T-helper 2 cell treated with Interferon-gamma antibody and Interleukin-4, amounts not matched to agents 100 ng/mL and 5 ng/mL, for 36 hours (primary cell): ENCODE measurements around the gene TMED4. TPM values are rescaled to one million over a fixed set of nuclear protein-coding genes. Genes with fewer than 3 reads are reported as not detected.
"Not testable (repeated sequence)": the region's sequence is repeated elsewhere in the genome, so short reads cannot be mapped to it uniquely, and the experiment has no call there.

ENCODE experiments used
- intact Hi-C: fragments of 100-400 bp; cut with micrococcal nuclease; formaldehyde crosslinking; loops from one replicate; pipeline ENCODE4 v1.15.1; 2023
- total RNA-seq: library from RNA; stranded (reverse); gene quantifications from 2 replicates; pipeline ENCODE4 v1.2.3, GENCODE V29; 2022

TMED4 gene
- total RNA-seq, 1 donor from 2014 or later, result 64.5 TPM

DNA sequence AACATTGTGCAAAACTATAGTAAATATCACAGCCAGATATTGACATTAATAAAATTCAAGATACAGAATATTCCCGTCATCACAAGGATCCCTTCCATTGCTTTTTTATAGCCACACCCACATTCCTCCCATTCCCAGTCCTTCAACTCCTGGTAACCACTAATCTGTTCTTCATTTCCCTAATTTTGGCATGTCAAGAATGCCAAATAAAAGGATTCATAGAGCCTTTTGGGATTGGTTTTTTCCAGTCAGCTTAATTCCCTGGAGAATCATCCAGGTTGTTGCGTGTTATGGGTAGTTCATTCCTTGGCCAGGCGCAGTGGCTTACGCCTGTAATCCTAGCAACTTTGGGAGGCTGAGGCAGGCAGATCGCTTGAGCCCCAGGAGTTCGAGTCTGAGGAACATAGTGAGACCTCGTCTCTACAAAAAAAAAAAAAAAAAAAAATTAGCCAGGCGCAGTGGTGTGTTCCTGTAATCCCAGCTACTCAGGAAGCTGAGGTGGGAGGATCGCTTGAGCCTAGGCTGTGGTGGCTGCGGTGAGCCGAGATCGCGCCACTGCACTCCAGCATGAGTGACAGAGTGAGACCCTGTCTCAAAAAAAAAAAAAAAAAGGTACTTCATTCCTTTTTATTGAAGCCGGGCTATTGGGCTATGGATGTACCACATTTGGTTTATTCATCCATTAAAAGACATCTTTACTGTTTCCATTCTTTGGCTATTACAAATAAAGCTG lies 27.1 kb upstream of the TMED4 start:
- intact Hi-C loops, result loop anchor here (5.0 kb wide), 1 partner anchor 368 kb away; the partner anchor contains the start of gene MYO1G

- intact Hi-C loops, result loop anchor here (1.0 to 5.0 kb wide), 3 partner anchors 15 to 370 kb away; partner anchors contain the start of gene MYO1G
Observed at GRCh38 chr7:44607141-44608068, 25.4 kb upstream of the TMED4 start.

GRCh38 chr7:44606341-44607140 lies 24.5 kb upstream of the TMED4 start, which contains the start of gene OGDH:
OGDH (plus strand) TSS chr7:44606627; CDS start chr7:44624344, 17,717 bp downstream.
- intact Hi-C loops, result loop anchor here (1.0 to 5.0 kb wide), 11 partner anchors 16 to 421 kb away; partner anchors contain the start of genes H2AZ2, MYO1G, NUDCD3 and PPIA

DNA sequence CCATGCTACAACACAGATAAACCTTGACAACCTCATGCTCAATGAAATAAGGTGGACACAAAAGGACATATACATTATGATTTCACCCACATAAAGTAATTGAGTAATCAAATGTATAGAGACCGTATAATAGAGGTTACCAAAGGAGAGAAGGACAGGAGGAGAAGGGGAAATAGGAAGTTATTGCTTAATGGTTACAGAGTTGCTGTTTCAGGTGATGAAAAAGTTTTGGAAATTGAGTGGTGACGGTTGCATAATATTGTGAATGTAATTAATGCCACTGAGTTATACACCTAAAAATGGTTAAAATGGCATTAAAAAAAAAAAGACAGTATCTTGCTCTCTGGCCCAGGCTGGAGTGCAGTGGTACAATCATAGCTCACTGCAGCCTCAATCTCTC lies 22.9 kb upstream of the TMED4 start:
- intact Hi-C loops, result loop anchor here (5.0 kb wide), 1 partner anchor 372 kb away; the partner anchor contains the start of gene MYO1G

GRCh38 chr7:44603193-44603592 lies 21.2 kb upstream of the TMED4 start:
- intact Hi-C loops, result no loop called here

DNA sequence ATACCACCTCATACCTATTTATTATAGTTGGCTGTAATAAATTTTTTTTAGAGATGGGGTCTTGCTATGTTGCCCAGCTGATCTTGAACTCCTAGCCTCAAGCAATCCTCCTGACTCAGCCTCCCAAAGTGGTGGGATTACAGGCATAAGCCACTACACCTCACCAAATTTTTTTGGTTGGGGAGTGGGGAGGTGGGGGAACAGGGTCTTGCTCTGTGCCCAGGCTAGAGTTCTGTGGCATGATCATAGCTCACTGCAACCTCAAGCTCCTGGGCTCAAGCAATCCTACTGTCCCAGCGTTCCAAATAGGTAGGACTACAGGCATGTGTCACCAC lies 20.5 kb upstream of the TMED4 start:
- intact Hi-C loops, result no loop called here

DNA sequence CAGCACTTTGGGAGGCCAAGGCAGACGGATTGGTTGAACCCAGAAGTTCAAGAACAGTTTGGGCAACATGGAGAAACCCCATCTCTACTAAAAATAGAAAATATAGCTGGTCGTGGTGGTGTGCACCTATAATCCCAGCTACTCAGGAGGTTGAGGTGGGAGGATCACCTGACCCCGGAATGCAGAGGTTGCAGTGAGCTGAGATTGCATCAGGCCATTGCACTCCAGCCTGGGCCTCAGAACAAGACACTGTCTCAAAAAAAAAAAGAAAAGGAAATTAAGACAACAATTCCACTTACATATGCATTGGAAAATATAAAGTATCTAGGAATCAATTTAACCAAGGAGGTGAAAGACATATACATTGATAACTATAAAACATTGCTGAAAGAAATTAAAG lies 17.2 kb upstream of the TMED4 start:
- intact Hi-C loops, result no loop called here

- intact Hi-C loops, result not testable (repeated sequence)
Observed at GRCh38 chr7:44597181-44597580, 15.2 kb upstream of the TMED4 start.

DNA sequence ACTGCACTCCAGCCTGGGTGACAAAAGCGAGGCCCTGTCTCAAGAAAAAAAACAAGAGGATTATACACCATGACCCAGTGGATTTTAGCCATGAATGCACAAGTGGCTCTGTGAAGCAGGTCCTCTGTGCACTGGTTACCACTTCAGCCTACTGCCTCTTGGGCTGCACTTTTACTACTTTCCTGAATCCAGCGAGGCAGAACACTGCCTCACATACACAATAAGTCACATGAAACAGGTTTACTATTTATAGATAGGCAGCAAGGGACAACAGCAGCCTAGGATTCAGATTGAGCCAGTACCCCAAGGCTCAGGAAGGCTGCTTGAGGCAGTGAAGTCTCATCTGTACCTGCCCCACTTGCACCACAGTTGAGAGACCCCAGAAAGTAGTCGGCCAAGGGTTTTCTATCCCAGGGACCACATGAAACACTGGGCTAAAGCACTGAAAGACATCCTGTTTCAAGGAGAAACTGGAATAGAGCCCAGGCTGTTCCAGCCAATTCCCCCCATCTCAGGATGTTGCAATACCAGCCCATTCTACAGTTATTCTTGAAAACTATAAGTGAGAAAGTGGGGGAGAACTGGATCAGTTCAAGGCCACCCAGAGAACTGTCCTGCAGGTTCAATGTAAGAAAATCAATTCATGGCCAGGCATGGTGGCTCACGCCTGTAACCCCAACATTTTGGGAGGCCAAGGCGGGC lies 14.1 kb upstream of the TMED4 start:
- intact Hi-C loops, result no loop called here

- intact Hi-C loops, result no loop called here
Observed at GRCh38 chr7:44590910-44591309, 8.9 kb upstream of the TMED4 start.

DNA sequence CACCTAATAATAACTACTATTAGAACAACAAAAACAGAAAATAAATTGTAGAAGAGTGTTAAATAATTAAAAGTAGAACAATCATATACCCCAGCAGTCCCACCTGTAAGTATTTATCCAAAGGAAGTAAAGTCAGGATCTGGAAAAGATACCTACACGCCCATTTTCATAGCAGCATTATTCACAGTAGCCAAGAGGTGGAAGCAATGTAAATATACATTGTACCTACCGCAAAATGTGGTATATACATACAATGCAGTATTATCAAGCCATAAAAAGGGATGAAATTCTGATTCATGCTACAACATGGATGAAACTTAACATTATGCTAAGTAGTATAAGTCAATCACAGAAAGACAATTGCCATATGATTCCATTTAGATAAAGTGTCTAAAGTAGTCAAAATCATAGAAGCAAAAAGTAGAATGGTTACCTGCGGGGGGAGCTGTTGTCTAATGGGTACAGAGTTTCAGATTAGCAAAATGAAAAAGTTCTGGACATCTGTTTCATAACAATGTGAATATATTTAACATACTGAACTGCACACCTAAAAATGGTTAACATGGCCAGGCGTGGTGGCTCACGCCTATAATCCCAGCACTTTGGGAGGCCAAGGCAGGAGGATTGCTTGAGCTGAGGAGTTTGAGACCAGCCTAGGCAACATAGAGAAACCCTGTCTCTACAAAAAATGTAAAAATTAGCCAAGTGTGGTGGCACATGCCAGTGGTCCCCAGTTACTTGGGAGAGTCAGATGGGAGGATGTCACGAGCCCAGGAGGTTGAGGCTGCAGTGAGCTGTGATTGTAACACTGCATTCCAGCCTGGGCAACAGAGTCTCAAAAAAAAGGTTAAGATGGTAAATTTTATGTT lies 6.0 kb upstream of the TMED4 start:
- intact Hi-C loops, result loop anchor here (1.0 to 2.0 kb wide), 3 partner anchors 259 to 549 kb away; no protein-coding TSS in a partner anchor

GRCh38 chr7:44583146-44583865 lies 1.3 kb upstream of the TMED4 start:
- intact Hi-C loops, result loop anchor here (5.0 kb wide), 2 partner anchors 501 to 529 kb away; partner anchors contain the start of genes POLM and TBRG4

DNA sequence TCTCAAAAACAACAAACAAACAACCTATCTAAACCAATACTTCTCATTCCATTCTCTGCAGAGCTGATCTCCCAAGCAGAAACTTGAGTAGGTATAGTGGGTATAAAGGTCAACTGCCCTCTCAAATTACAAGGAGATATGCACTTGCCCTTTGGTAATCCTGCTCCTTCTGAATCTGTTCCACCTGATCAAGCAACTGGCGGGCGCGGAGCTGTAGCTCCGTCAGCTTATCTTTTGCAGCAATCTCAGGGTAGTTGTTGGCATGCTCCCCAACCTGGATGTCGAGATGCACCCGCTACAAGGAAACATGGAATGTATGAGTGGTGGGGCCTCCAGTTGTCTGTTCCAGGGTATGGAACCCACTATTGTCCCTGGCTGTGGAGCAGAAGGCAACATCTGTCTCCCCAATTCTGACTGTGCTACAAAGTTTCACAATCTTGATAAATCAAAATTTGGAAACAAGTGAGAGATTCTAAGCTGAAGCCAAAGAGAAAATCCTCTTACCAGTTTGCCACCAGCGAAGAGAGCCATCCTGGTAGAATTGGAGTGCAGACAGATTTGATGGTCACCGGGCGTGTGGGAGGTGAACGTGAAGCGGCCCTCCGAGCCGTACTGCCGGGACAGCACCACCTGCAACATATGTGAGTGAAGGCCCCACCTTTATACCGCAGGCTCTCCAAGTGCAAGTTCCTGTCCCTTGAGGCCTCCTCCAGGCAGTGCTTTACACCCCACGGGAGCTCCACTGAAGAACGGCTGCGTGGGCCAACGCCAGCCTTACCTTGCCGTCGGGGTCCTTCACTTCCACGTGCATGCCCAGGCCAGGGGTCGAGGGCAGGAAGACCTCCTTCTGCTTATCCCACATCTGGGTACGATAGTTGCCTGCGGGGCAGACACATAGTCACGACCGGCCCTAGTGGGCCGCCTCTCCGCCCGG lies 819 bp downstream of the TMED4 start:
- intact Hi-C loops, result loop anchor here (5.0 kb wide), 2 partner anchors 499 to 531 kb away; partner anchors contain the start of genes POLM and TBRG4

DNA sequence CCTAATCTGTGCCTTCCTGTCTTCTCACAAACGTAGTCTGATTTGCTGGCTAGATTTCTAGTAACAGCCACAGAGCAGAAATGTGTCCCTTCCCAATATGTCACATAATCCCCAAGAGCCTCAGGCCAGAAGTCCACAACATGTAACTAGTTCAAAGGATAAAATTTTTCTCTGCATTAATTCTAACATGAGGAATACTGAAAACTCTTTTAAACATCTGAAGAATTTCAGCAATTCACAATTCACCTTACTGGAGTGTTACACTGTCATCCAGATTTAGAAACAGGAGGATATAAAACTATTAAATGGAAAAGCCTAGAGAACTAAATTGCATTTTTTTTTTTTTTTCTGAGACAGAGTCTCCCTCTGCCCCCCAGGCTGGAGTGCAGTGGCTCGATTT lies 5.8 kb downstream of the TMED4 start:
- intact Hi-C loops, result no loop called here

DNA sequence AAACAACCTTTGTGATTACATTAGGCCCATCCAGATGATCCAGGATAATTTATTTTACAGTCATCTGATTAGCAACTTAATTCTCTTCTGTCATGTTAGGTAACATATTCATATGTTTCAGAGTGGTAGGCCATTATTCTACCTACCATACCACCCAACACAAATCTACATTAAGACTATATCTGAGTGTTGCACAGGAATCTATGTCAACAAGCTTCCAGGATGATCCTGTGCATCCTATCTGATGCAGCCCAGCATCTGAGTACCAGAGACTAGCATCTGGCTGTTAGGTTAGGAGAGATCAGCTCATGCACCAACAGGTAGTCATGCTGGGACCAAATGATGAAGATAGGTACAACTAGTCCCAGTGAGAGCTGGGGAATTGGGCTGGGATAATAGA lies 7.0 kb downstream of the TMED4 start:
- intact Hi-C loops, result loop anchor here (2.0 kb wide), 1 partner anchor 32 kb away; the partner anchor contains the start of gene OGDH

- intact Hi-C loops, result loop anchor here (1.0 to 2.0 kb wide), 4 partner anchors 8 to 274 kb away; partner anchors contain the start of genes H2AZ2, NUDCD3, OGDH and TMED4
Observed at GRCh38 chr7:44574287-44574872, 7.7 kb downstream of the TMED4 start.
